Immature natural killer cell (primary cell): Measurements from ENCODE around the gene FXN. TPM values are rescaled to one million over a fixed set of nuclear protein-coding genes. Genes with fewer than 3 reads are reported as not detected.

Source experiments
- DNase-seq, 3 donors: peaks; one replicate each; pipeline ENCODE4 v3.0.0; 2022; ENCODE audit warnings: mixed read lengths in 1 of 3
- H3K27ac Mint-ChIP-seq, 6 donors: one replicate each; pipeline ENCODE4 v1.8.0; 2020; ENCODE audit warnings: mixed read lengths in 6 of 6, mild to moderate bottlenecking in 5 of 6, inconsistent platforms in 4 of 6, moderate library complexity in 3 of 6
- H3K27me3 Mint-ChIP-seq, 3 donors: one replicate each; pipeline ENCODE4 v1.8.0; 2020 to 2021; ENCODE audit warnings: low read depth in 3 of 3, mild to moderate bottlenecking in 3 of 3, mixed read lengths in 3 of 3, moderate library complexity in 3 of 3, inconsistent platforms in 1 of 3
- H3K36me3 Mint-ChIP-seq, 3 donors: one replicate each; pipeline ENCODE4 v1.8.0; 2020; ENCODE audit warnings: mixed read lengths in 3 of 3, inconsistent platforms in 2 of 3, mild to moderate bottlenecking in 2 of 3
- H3K4me1 Mint-ChIP-seq, 2 donors: one replicate each; pipeline ENCODE4 v1.8.0; 2020; ENCODE audit warnings: inconsistent platforms in 2 of 2, mild to moderate bottlenecking in 2 of 2, mixed read lengths in 2 of 2, moderate library complexity in 1 of 2
- H3K4me3 Mint-ChIP-seq, 5 donors: one replicate each; pipeline ENCODE4 v1.8.0; 2020; ENCODE audit warnings: mild to moderate bottlenecking in 5 of 5, mixed read lengths in 5 of 5, inconsistent platforms in 3 of 5, moderate library complexity in 3 of 5
- H3K9me3 Mint-ChIP-seq, 6 donors: one replicate each; pipeline ENCODE4 v1.8.0; 2020; ENCODE audit warnings: mild to moderate bottlenecking in 6 of 6, mixed read lengths in 6 of 6, inconsistent platforms in 4 of 6, moderate library complexity in 3 of 6
- polyA plus RNA-seq, 3 donors: library from polyadenylated mRNA; unstranded; fragments of 300-500 nt; fragmentation: Illumina TruSeq; gene quantifications; one replicate each; pipeline ENCODE4 v1.2.3, GENCODE V29; 2021

FXN gene
- polyA plus RNA-seq, 3 donors from 2014 or later, result 46.3 to 68.9 (median 59.1) TPM

GRCh38 chr9:69131682-69132081, 96.1 kb downstream of the FXN start:
- Mint-ChIP-seq H3K36me3 (no peaks in the 10 kb centered on the region), H3K4me1 (no peaks in the 10 kb centered on the region), H3K4me3 (no peak overlapping the region), H3K9me3 (no peaks in the 10 kb centered on the region), H3K27ac (no peak overlapping the region), H3K27me3 (peaks cover 3 to 4% (median 4%) of the 10 kb centered on the region in 3 donors)
- DNase-seq, result no peak

GRCh38 chr9:69132361-69132760, 96.8 kb downstream of the FXN start:
- peaks cover 3 to 4% (median 4%) of the 10 kb centered on the region in 3 donors for H3K27me3 Mint-ChIP-seq
- no peak for DNase-seq
- no peak overlapping the region for H3K27ac Mint-ChIP-seq
- no peaks in the 10 kb centered on the region for H3K36me3 Mint-ChIP-seq
- no peak overlapping the region for H3K4me3 Mint-ChIP-seq
- no peaks in the 10 kb centered on the region for H3K4me1 Mint-ChIP-seq
- no peaks in the 10 kb centered on the region for H3K9me3 Mint-ChIP-seq

- peaks cover 0 to 4% (median 3%) of the 10 kb centered on the region in 3 donors for H3K36me3 Mint-ChIP-seq
- H3K4me3 Mint-ChIP-seq, result no peak overlapping the region
- no peaks in the 10 kb centered on the region for H3K4me1 Mint-ChIP-seq
- H3K27ac Mint-ChIP-seq, result no peak overlapping the region
- no peaks in the 10 kb centered on the region for H3K9me3 Mint-ChIP-seq
- peaks cover 2 to 4% (median 3%) of the 10 kb centered on the region in 3 donors for H3K27me3 Mint-ChIP-seq
- no peak for DNase-seq
Observed at GRCh38 chr9:69134412-69134811, 98.9 kb downstream of the FXN start.

GRCh38 chr9:69136185-69136584, 100.6 kb downstream of the FXN start:
- H3K27me3 Mint-ChIP-seq, result peaks cover 2 to 3% (median 2%) of the 10 kb centered on the region in 3 donors
- DNase-seq, result no peak
- H3K9me3 Mint-ChIP-seq, result no peaks in the 10 kb centered on the region
- no peak overlapping the region for H3K4me3 Mint-ChIP-seq
- H3K36me3 Mint-ChIP-seq, result peaks cover 0 to 4% (median 3%) of the 10 kb centered on the region in 3 donors
- no peaks in the 10 kb centered on the region for H3K4me1 Mint-ChIP-seq
- H3K27ac Mint-ChIP-seq, result no peak overlapping the region

GRCh38 chr9:69136779-69137178, 101.2 kb downstream of the FXN start:
- H3K27me3 Mint-ChIP-seq, result peaks cover 2 to 3% (median 2%) of the 10 kb centered on the region in 3 donors
- H3K9me3 Mint-ChIP-seq, result no peaks in the 10 kb centered on the region
- H3K4me1 Mint-ChIP-seq, result no peaks in the 10 kb centered on the region
- H3K4me3 Mint-ChIP-seq, result no peak overlapping the region
- no peak for DNase-seq
- H3K27ac Mint-ChIP-seq, result no peak overlapping the region
- peaks cover 0 to 4% (median 3%) of the 10 kb centered on the region in 3 donors for H3K36me3 Mint-ChIP-seq

GRCh38 chr9:69137311-69137710, 101.8 kb downstream of the FXN start:
- Mint-ChIP-seq H3K27ac (no peak overlapping the region), H3K4me1 (peaks cover 3 to 4% of the 10 kb centered on the region in 2 donors), H3K4me3 (no peak overlapping the region), H3K9me3 (no peaks in the 10 kb centered on the region), H3K36me3 (peaks cover 0 to 4% (median 3%) of the 10 kb centered on the region in 3 donors), H3K27me3 (peaks cover 2 to 3% (median 2%) of the 10 kb centered on the region in 3 donors)
- no peak for DNase-seq

- no peak overlapping the region for H3K27ac Mint-ChIP-seq
- H3K36me3 Mint-ChIP-seq, result peaks cover 0 to 4% (median 3%) of the 10 kb centered on the region in 3 donors
- H3K4me3 Mint-ChIP-seq, result no peak overlapping the region
- no peak for DNase-seq
- H3K9me3 Mint-ChIP-seq, result no peaks in the 10 kb centered on the region
- H3K4me1 Mint-ChIP-seq, result peaks cover 5 to 7% of the 10 kb centered on the region in 2 donors
- no peaks in the 10 kb centered on the region for H3K27me3 Mint-ChIP-seq
Observed at GRCh38 chr9:69139596-69139995, 104.0 kb downstream of the FXN start.

GRCh38 chr9:69140123-69140735, 104.7 kb downstream of the FXN start:
- Mint-ChIP-seq H3K27me3 (no peaks in the 10 kb centered on the region), H3K27ac (no peak overlapping the region), H3K9me3 (no peaks in the 10 kb centered on the region), H3K4me3 (no peak overlapping the region), H3K36me3 (peaks cover 0 to 4% (median 3%) of the 10 kb centered on the region in 3 donors), H3K4me1 (peaks cover 5 to 7% of the 10 kb centered on the region in 2 donors)
- DNase-seq, result no peak

GRCh38 chr9:69141851-69142250, 106.3 kb downstream of the FXN start:
- peaks cover 0 to 4% (median 3%) of the 10 kb centered on the region in 3 donors for H3K36me3 Mint-ChIP-seq

GRCh38 chr9:69143291-69143690, 107.7 kb downstream of the FXN start:
- no peak overlapping the region for H3K4me3 Mint-ChIP-seq
- no peaks in the 10 kb centered on the region for H3K27me3 Mint-ChIP-seq
- peaks cover 0 to 4% (median 0%) of the 10 kb centered on the region in 3 donors for H3K36me3 Mint-ChIP-seq
- no peak overlapping the region for H3K27ac Mint-ChIP-seq
- DNase-seq, result no peak
- H3K9me3 Mint-ChIP-seq, result no peaks in the 10 kb centered on the region
- H3K4me1 Mint-ChIP-seq, result peaks cover 5 to 7% of the 10 kb centered on the region in 2 donors

More at GRCh38 chr9:69141851-69142250, 106.3 kb downstream of the FXN start:
- Mint-ChIP-seq H3K4me1 (peaks cover 5 to 7% of the 10 kb centered on the region in 2 donors), H3K9me3 (no peaks in the 10 kb centered on the region), H3K27me3 (no peaks in the 10 kb centered on the region), H3K27ac (no peak overlapping the region), H3K4me3 (no peak overlapping the region)
- DNase-seq, result no peak

- no peak overlapping the region for H3K4me3 Mint-ChIP-seq
- H3K36me3 Mint-ChIP-seq, result no peaks in the 10 kb centered on the region
- H3K27me3 Mint-ChIP-seq, result no peaks in the 10 kb centered on the region
Observed at GRCh38 chr9:69145144-69145715, 109.7 kb downstream of the FXN start.

GRCh38 chr9:69147041-69147834, 111.7 kb downstream of the FXN start:
- Mint-ChIP-seq H3K9me3 (no peaks in the 10 kb centered on the region), H3K36me3 (peaks cover 0 to 8% (median 0%) of the 10 kb centered on the region in 3 donors), H3K27ac (no peak overlapping the region), H3K27me3 (no peaks in the 10 kb centered on the region), H3K4me1 (peaks cover 2 to 3% of the 10 kb centered on the region in 2 donors), H3K4me3 (no peak overlapping the region)
- DNase-seq, result no peak

More at GRCh38 chr9:69145144-69145715, 109.7 kb downstream of the FXN start:
- H3K9me3 Mint-ChIP-seq, result no peaks in the 10 kb centered on the region
- no peak overlapping the region for H3K27ac Mint-ChIP-seq
- H3K4me1 Mint-ChIP-seq, result peaks cover 5 to 7% of the 10 kb centered on the region in 2 donors
- DNase-seq, result no peak

GRCh38 chr9:69149321-69149807, 113.8 kb downstream of the FXN start:
- no peak for DNase-seq
- H3K27ac Mint-ChIP-seq, result no peak overlapping the region
- H3K36me3 Mint-ChIP-seq, result peaks cover 0 to 10% (median 0%) of the 10 kb centered on the region in 3 donors
- no peak overlapping the region for H3K4me3 Mint-ChIP-seq
- H3K4me1 Mint-ChIP-seq, result no peaks in the 10 kb centered on the region
- H3K9me3 Mint-ChIP-seq, result no peaks in the 10 kb centered on the region
- H3K27me3 Mint-ChIP-seq, result no peaks in the 10 kb centered on the region
